ENCODE results near the gene AGMO.

DNA sequence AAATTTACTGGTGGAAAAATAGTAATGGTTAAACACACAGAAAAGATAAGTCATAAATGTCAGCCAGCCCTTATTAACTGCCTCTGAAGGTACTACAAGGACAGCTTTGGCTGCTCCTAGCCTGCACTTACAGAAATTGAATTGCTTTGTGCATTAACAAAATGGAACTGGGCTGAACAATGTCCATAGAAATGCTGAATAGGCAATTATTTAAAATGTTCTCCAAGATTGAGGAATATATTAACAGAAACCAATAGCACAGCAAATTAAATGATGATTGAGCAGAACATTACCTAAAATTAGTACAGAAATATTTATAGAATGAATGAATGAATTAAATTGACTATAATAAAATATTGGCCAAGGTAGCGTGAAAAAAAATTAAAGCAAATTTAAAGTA lies 42.4 kb upstream of the AGMO start:
- TF ChIP-seq POLR2AphosphoS5 (IDR thresholded peaks at IDR 0.05), result no peak
- TF ChIP-seq, protein P1, sequence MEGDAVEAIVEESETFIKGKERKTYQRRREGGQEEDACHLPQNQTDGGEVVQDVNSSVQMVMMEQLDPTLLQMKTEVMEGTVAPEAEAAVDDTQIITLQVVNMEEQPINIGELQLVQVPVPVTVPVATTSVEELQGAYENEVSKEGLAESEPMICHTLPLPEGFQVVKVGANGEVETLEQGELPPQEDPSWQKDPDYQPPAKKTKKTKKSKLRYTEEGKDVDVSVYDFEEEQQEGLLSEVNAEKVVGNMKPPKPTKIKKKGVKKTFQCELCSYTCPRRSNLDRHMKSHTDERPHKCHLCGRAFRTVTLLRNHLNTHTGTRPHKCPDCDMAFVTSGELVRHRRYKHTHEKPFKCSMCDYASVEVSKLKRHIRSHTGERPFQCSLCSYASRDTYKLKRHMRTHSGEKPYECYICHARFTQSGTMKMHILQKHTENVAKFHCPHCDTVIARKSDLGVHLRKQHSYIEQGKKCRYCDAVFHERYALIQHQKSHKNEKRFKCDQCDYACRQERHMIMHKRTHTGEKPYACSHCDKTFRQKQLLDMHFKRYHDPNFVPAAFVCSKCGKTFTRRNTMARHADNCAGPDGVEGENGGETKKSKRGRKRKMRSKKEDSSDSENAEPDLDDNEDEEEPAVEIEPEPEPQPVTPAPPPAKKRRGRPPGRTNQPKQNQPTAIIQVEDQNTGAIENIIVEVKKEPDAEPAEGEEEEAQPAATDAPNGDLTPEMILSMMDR (IDR thresholded peaks at IDR 0.05; ENCODE audit: poor library complexity, severe bottlenecking), result no peak
- TF ChIP-seq, protein P2, sequence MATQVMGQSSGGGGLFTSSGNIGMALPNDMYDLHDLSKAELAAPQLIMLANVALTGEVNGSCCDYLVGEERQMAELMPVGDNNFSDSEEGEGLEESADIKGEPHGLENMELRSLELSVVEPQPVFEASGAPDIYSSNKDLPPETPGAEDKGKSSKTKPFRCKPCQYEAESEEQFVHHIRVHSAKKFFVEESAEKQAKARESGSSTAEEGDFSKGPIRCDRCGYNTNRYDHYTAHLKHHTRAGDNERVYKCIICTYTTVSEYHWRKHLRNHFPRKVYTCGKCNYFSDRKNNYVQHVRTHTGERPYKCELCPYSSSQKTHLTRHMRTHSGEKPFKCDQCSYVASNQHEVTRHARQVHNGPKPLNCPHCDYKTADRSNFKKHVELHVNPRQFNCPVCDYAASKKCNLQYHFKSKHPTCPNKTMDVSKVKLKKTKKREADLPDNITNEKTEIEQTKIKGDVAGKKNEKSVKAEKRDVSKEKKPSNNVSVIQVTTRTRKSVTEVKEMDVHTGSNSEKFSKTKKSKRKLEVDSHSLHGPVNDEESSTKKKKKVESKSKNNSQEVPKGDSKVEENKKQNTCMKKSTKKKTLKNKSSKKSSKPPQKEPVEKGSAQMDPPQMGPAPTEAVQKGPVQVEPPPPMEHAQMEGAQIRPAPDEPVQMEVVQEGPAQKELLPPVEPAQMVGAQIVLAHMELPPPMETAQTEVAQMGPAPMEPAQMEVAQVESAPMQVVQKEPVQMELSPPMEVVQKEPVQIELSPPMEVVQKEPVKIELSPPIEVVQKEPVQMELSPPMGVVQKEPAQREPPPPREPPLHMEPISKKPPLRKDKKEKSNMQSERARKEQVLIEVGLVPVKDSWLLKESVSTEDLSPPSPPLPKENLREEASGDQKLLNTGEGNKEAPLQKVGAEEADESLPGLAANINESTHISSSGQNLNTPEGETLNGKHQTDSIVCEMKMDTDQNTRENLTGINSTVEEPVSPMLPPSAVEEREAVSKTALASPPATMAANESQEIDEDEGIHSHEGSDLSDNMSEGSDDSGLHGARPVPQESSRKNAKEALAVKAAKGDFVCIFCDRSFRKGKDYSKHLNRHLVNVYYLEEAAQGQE (IDR thresholded peaks at IDR 0.05; ENCODE audit: borderline replicate concordance), result no peak
- TF ChIP-seq EP300 (conservative IDR thresholded peaks at IDR 0.05; ENCODE audit: poor library complexity, severe bottlenecking), result no peak
- TF ChIP-seq RAD21 (conservative IDR thresholded peaks at IDR 0.05), result no peak
- TF ChIP-seq TAF1 (IDR thresholded peaks at IDR 0.05; ENCODE audit: low read depth), result no peak
- TF ChIP-seq MXI1 (conservative IDR thresholded peaks at IDR 0.05; ENCODE audit: poor library complexity, severe bottlenecking), result no peak
- TF ChIP-seq EZH2 (IDR thresholded peaks at IDR 0.05; ENCODE audit: borderline replicate concordance, insufficient read depth, low read length, poor library complexity, severe bottlenecking), result no peak

Measured in neural cell (in vitro differentiated cells).